Measurements from ENCODE around the gene PAIP2.
"Not testable (repeated sequence)": the region's sequence is repeated elsewhere in the genome, so short reads cannot be mapped to it uniquely, and the experiment has no call there.

The PAIP2 gene

GRCh38 chr5:139392678-139393496 is 51.2 kb downstream of the PAIP2 start:
- DNase-seq = peak; percentile 65

GRCh38 chr5:139393497-139394122 is 52.0 kb downstream of the PAIP2 start:
- no peak for DNase-seq

GRCh38 chr5:139394123-139394653 is 52.5 kb downstream of the PAIP2 start:
- DNase-seq = peak; percentile 55

GRCh38 chr5:139394654-139395566 is 53.3 kb downstream of the PAIP2 start, which contains the start of gene PROB1:
PROB1 (minus strand) TSS chr5:139395104; CDS start chr5:139395081, 23 bp downstream.
- DNase-seq = no peak

- DNase-seq = no peak
Measured at GRCh38 chr5:139395844-139396640, 54.4 kb downstream of the PAIP2 start.

- DNase-seq = no peak
Measured at GRCh38 chr5:139396691-139397090, 55.0 kb downstream of the PAIP2 start.

GRCh38 chr5:139397921-139398320 is 56.3 kb downstream of the PAIP2 start:
- no peak for DNase-seq

- no peak for DNase-seq
Measured at GRCh38 chr5:139399501-139400121, 58.0 kb downstream of the PAIP2 start.

GRCh38 chr5:139401546-139401945 is 59.9 kb downstream of the PAIP2 start:
- no peak for DNase-seq

- no peak for DNase-seq
Measured at GRCh38 chr5:139402561-139403158, 61.0 kb downstream of the PAIP2 start.

GRCh38 chr5:139403418-139403786 is 61.7 kb downstream of the PAIP2 start:
- DNase-seq = no peak

GRCh38 chr5:139403787-139404483 is 62.3 kb downstream of the PAIP2 start, which contains the start of gene SPATA24:
SPATA24 (minus strand) TSS chr5:139404089; CDS start chr5:139404060, 29 bp downstream.
- DNase-seq = peak; percentile 96

- DNase-seq = no peak
Measured at GRCh38 chr5:139404484-139404840, 62.8 kb downstream of the PAIP2 start.

GRCh38 chr5:139406963-139407362 is 65.3 kb downstream of the PAIP2 start:
- no peak for DNase-seq

- no peak for DNase-seq
Measured at GRCh38 chr5:139407517-139407916, 65.9 kb downstream of the PAIP2 start.

GRCh38 chr5:139408191-139408590 is 66.5 kb downstream of the PAIP2 start:
- DNase-seq = no peak

- DNase-seq = not testable (repeated sequence)
Measured at GRCh38 chr5:139409116-139409515, 67.5 kb downstream of the PAIP2 start.

- DNase-seq = no peak
Measured at GRCh38 chr5:139410121-139410992, 68.7 kb downstream of the PAIP2 start.

Measured in effector CD4-positive, alpha-beta T cell (primary cell).